ENCODE measurements around the gene JAKMIP1. TPM values are rescaled to one million over a fixed set of nuclear protein-coding genes. Genes with fewer than 3 reads are reported as not detected.

The JAKMIP1 gene
- total RNA-seq, 6 donors from 2014 or later: 0.40 to 6.8 (median 1.0) TPM

DNA sequence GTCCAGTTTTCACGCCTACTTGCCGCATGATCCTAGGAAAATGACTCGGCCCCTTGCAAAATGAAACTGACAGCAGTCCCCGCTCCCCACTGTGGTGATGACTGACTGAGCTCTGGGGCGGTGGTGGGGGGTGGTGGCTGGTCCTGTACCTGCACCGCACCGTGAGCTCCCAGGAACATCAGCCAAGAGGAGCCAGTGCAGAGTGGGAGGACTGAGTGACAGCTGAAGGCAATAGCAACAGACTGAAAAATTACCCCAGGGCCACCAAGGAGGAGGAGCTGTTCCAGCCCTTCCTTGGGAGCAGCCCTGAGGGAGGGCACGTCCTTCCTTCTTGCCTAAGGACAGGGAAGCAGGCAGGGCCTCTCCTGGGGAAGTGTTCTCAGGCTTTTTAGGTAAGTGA is 179.7 kb downstream of the JAKMIP1 start:
- DNase-seq: no peak
- no peak overlapping the region for H3K4me3 ChIP-seq
- no peak overlapping the region for H3K27ac ChIP-seq
- 73 to 90% methylated on average over 3 to 8 of the region's 8 CpGs for WGBS, 2 donors
- no peaks in the 10 kb centered on the region for H3K27me3 ChIP-seq
- H3K9me3 ChIP-seq: no peaks in the 10 kb centered on the region
- TF ChIP-seq POLR2A (IDR thresholded peaks at IDR 0.05) (no peak), POLR2AphosphoS5 (IDR thresholded peaks at IDR 0.05) (no peak), EP300 (IDR thresholded peaks at IDR 0.05) (no peak)
- TF ChIP-seq, protein P1, sequence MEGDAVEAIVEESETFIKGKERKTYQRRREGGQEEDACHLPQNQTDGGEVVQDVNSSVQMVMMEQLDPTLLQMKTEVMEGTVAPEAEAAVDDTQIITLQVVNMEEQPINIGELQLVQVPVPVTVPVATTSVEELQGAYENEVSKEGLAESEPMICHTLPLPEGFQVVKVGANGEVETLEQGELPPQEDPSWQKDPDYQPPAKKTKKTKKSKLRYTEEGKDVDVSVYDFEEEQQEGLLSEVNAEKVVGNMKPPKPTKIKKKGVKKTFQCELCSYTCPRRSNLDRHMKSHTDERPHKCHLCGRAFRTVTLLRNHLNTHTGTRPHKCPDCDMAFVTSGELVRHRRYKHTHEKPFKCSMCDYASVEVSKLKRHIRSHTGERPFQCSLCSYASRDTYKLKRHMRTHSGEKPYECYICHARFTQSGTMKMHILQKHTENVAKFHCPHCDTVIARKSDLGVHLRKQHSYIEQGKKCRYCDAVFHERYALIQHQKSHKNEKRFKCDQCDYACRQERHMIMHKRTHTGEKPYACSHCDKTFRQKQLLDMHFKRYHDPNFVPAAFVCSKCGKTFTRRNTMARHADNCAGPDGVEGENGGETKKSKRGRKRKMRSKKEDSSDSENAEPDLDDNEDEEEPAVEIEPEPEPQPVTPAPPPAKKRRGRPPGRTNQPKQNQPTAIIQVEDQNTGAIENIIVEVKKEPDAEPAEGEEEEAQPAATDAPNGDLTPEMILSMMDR (IDR thresholded peaks at IDR 0.05): no peak
- H3K36me3 ChIP-seq: no peaks in the 10 kb centered on the region
- ATAC-seq (ENCODE audit: low FRiP score in 2 of 2): no peak
- no peaks in the 10 kb centered on the region for H3K4me1 ChIP-seq

DNA sequence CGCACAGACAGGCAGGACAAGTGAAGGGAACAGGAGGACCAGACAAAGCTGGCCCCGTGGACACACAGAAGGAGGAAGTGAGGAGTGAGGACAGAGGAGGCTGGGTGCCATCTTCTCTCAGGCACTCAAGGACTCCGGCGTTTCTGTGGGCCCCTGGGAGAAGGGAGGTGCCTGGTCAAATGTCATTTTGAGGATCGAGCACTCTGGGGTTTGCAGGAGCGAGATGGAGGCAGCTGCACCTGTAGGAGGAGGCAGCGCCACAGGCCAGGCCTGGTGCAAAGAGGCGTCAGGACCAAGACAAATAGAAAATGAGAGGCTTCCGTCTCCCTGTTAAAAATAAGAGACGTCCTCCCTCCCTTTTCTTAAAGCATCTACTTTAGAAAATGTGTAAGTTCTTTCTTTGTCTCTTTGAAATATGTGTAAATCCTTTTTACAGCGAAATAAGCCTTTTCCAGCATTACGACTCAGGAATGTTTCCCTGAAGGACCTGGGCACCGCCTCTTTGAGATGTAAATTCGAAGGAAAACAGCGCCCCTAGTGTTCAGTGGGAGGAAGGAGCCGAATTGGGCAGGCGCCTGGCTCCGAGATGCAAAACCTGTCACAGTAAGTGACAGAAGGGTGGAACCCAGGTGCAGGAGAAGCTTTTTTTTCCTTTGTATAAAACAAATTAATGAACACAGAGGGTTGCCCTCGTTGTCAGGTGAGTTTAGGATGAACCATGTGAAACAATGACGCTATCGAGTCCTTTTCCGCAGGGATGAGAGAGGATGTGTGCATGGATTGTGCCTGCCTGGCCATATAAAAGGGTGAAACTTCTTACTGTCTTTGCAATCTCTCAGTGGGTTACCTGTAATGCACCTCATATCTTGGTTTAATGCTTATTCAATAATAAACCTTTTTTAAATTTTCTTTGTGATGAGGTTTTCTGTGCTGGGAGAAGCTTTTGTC is 180.8 kb downstream of the JAKMIP1 start:
- Histone ChIP-seq H3K36me3 (no peaks in the 10 kb centered on the region), H3K4me3 (no peak overlapping the region), H3K4me1 (no peaks in the 10 kb centered on the region), H3K27me3 (no peaks in the 10 kb centered on the region), H3K27ac (no peak overlapping the region), H3K9me3 (no peaks in the 10 kb centered on the region)
- DNase-seq (no peak), ATAC-seq (ENCODE audit: low FRiP score in 2 of 2) (peak in 1 of 2 donors; percentile 51)
- WGBS, 2 donors: 38 to 40% methylated on average over 22 of the region's 22 CpGs
- TF ChIP-seq, protein P1 (IDR thresholded peaks at IDR 0.05): peak; percentile 18 to 74 (median 60)
- no peak for TF ChIP-seq POLR2A (IDR thresholded peaks at IDR 0.05)

DNA sequence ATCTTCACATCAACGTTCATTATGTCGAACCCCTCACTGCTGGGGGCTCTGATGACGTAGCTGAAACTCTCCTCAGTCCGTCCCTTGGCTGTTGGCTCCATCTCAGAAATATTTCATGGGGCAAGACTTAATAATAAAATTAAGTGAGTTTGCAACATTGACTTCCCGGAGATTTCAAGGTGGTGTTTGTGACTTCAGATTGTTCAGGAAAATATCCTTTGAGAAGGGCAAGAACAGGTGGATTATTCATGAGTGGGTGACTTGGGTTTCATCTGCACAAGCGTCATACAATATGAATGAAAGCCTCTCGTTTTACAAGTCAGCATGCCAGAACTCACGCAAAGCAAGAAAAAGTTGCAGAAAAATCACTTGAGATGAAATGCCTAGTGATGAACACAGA is 182.0 kb downstream of the JAKMIP1 start, which contains the start of gene C4orf50:
TSS of gene C4orf50 (minus strand) at position 101 of the 400 bp plus-strand sequence.
- H3K27me3 ChIP-seq: no peaks in the 10 kb centered on the region
- no peak for DNase-seq
- no peaks in the 10 kb centered on the region for H3K9me3 ChIP-seq

DNA sequence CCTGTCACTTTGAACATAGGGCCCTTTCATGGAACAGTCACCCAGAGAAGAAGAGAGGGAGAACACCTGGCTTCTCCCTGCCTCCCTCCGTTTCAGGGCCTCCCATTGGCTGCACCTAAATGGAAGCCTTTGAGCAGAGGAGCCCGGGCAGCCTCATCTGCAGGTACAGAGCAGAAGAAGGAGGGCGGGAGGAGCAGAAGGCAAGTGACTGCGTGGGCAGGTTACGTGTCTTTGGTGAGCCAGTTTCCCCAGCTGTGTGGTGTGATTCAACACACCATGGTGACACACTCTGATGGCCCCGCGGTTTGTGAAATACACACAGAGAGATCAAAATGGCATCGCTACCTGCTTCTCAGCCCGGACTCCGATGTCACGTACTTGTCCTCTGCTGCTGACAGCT is 182.5 kb downstream of the JAKMIP1 start:
- Histone ChIP-seq H3K9me3 (no peaks in the 10 kb centered on the region), H3K27ac (no peak overlapping the region), H3K36me3 (no peaks in the 10 kb centered on the region), H3K27me3 (no peaks in the 10 kb centered on the region), H3K4me1 (no peaks in the 10 kb centered on the region), H3K4me3 (no peak overlapping the region)
- no peak for ATAC-seq (ENCODE audit: low FRiP score in 2 of 2)
- no peak for DNase-seq
- TF ChIP-seq, protein P1 (IDR thresholded peaks at IDR 0.05): no peak
- TF ChIP-seq POLR2AphosphoS5 (IDR thresholded peaks at IDR 0.05) (no peak), POLR2A (IDR thresholded peaks at IDR 0.05) (no peak), EP300 (IDR thresholded peaks at IDR 0.05) (no peak)
- WGBS, 2 donors: 83 to 89% methylated on average over 11 of the region's 11 CpGs

More for the DNA sequence above, 182.0 kb downstream of the JAKMIP1 start, which contains the start of gene C4orf50:
- WGBS, 2 donors: 65 to 72% methylated on average over 8 of the region's 8 CpGs
- H3K4me3 ChIP-seq: no peak within 1 kb of the TSS
- H3K4me1 ChIP-seq: no peaks in the 10 kb centered on the region
- no peaks in the 10 kb centered on the region for H3K36me3 ChIP-seq
- no peak within 1 kb of the TSS for H3K27ac ChIP-seq
- ATAC-seq (ENCODE audit: low FRiP score in 2 of 2): no peak
- TF ChIP-seq EP300 (IDR thresholded peaks at IDR 0.05): no peak
- TF ChIP-seq, protein P1 (IDR thresholded peaks at IDR 0.05): no peak
- no peak for TF ChIP-seq POLR2AphosphoS5 (IDR thresholded peaks at IDR 0.05)
- TF ChIP-seq POLR2A (IDR thresholded peaks at IDR 0.05): no peak

Measured in upper lobe of left lung (tissue), 6 donors.